Measurements from ENCODE around the gene PLRG1.

DNA sequence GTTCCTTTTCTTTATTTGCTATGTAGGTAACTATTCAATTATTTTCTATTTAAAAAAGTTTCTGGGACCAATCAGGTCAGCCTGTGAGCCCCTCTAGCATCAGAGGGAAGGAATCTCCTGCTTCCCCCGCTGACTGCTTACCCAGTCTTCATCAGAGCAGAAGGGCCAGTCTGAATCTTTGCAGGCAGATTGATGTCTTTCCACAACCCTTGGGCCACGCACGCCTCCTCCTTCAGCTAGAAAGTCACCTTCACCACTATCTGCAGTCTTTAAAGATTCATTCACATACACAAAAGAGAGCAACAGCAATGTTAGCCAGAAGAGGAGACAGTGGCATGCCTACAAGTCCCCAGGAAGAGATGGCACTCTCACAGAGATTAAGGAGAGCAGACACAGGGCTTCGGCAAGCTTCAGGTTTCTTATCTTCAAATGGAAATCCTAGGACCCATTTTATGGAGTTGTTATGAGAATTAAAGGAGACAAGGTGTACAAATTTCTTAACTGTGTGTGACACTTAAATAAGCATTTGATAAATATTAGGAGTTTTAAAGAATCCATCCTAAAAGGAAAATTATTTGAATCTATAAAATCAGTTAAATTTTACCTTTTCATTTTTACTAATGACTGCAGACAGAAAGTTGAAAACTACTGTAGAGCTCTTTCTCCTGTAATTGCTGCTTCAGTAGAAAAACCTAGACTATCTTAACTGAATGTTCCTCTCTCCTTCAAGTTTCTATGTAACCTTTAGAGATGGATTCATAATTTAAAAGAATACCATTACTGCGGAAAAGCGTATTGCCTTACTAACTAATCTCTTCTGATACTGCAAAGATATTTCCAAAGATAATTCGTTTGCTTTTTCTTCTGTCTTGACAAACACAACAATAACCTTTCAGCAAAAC, 39.3 kb upstream of the PLRG1 start:
- TF ChIP-seq, protein P1, sequence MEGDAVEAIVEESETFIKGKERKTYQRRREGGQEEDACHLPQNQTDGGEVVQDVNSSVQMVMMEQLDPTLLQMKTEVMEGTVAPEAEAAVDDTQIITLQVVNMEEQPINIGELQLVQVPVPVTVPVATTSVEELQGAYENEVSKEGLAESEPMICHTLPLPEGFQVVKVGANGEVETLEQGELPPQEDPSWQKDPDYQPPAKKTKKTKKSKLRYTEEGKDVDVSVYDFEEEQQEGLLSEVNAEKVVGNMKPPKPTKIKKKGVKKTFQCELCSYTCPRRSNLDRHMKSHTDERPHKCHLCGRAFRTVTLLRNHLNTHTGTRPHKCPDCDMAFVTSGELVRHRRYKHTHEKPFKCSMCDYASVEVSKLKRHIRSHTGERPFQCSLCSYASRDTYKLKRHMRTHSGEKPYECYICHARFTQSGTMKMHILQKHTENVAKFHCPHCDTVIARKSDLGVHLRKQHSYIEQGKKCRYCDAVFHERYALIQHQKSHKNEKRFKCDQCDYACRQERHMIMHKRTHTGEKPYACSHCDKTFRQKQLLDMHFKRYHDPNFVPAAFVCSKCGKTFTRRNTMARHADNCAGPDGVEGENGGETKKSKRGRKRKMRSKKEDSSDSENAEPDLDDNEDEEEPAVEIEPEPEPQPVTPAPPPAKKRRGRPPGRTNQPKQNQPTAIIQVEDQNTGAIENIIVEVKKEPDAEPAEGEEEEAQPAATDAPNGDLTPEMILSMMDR (IDR thresholded peaks at IDR 0.05): no peak
- TF ChIP-seq POLR2A (IDR thresholded peaks at IDR 0.05): no peak
